Effector CD8-positive, alpha-beta T cell (primary cell): ENCODE results near the gene ZDHHC5.
"Not testable (repeated sequence)": the region's sequence is repeated elsewhere in the genome, so short reads cannot be mapped to it uniquely, and the experiment has no call there.

ENCODE experiments used
- DNase-seq: peaks from one replicate; lab custom pipeline; 2025; lab: John Stamatoyannopoulos, UW

Gene ZDHHC5

DNA sequence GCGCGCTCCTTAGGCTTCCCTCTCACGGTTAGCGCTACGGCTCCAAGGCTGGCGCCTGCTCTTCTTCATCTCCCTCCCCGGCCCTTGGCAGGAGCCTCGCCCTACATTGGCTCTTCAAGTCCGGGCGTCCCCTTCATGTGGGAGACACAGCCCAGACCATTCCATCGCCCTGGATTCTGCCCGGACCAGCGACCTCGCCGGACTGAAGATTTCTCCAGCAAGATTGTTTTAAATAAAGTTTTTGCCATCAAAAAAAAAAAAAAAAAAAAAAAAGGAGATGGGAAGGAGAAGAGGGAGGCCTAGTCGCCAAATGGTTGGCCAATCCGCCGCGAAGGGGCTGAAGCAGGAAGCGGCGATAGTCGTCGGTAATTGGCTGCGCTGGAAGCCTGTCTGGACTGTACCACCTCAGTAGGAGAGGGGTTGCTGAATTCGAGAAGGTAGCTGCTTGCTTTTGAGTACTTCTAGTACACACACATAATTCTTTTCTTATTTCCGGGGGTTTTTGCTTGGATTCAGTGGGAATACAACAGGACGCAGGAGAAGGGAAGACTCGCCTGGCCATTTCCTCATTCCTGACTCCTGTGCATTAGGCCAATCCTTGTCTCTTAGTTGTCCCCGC is 688 bp upstream of the ZDHHC5 start:
- peak; percentile 87 for DNase-seq

DNA sequence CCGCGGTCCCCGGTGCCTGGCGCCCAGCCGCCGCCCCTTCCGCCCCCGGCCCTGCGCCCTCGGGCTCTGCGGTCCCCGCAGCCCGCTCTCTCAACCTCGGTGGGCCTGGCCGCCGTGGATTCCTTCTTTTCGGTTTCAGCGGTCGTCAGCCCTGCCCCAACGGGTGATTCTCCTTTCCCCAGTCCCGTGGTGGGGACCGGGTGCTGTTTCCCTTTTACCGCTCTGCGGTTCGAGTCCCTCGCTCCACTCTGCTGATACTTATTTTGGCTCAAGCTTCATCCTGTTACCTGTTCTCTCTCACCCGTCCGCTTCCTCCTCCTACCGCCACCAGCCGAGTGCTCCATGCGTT is 494 bp downstream of the ZDHHC5 start:
- DNase-seq, result no peak

DNA sequence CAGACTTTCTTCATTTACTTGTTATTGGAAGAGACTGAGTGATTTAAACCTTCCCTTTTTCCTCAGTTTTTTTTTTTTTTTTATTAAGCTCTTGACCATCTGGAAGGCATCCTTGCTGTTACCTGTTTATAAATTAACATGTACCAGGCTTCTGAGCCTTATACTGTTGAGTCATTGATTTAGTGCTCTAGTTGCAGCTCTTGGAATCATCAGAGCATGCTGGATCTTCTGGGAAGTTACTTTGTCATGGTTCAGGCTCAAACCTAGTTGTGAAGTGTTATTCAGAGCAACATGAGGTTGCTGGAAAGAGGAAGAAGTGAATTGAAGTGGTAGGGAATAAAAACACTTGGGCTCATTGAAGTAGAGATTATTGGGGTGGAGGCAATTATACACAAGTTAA is 6.3 kb downstream of the ZDHHC5 start:
- no peak for DNase-seq

DNA sequence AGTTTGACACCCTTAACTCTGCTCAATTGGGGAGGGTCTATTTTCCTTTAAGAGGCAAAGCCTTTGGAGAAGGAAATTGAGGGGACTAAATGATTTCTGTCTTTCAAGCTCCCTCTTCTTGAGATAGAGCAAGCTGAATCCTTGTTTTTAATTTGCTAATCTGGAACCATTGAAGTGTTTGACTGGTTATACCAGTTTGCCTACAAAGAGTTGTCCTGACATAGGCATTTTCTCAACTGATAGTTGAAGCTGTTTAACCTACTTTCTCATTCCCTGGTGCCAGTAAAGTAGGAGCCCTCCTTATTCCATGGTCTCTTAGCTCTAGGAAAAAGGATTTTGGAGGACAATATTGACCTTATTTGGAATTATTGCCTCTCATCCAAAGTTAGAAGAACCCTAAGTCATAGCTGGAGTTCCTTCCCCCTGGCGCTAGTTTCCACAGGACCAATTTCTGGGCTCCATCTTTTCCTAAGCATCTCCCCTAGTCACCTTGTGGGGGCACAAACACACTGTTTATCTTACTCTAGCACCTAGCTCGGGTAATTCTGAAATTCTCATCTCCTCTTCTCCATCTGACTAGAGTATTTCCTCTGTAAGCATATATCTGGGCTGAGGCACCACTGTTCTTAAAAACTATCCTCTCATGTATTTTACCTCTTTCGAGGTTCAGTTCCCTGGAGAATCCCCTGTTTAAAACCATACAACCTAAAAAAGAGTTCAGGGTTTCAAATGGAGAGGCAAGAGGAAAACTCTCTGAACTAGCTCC is 7.4 kb downstream of the ZDHHC5 start:
- DNase-seq, result no peak

DNA sequence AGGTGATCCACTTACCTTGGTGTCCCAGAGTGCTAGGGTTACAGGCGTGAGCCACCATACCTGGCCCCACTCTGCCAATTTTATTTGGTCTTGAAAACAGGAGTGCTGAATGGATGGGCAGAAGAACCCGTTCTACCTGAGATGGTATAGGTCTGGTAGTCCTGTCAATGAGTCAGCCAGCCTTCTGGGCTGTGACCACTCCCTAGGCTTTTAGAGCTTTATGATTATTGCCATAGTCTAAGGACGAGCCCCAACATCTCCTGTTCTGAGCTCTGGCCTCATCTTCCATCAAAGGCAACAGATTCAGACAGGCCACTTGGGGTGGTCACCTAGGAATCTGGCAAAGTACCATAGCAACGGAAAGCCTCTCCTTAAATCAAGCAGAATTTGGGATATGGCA is 11.5 kb downstream of the ZDHHC5 start:
- no peak for DNase-seq

DNA sequence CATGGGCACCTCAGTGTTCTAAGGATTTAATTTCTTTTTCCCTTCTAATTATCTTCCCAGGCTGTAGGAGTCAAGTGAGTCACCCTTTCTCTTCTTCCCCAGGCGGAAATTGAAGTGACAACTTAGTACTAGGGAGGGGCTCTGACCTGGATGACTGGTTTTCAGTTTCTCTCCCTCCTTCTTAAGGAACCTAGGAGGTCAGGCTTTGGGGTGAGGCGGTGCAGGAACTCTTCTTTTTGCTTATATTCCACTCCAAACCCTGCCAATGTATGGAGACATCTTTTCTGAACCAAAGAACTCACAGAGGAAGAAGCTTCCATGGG is 12.6 kb downstream of the ZDHHC5 start:
- no peak for DNase-seq

DNA sequence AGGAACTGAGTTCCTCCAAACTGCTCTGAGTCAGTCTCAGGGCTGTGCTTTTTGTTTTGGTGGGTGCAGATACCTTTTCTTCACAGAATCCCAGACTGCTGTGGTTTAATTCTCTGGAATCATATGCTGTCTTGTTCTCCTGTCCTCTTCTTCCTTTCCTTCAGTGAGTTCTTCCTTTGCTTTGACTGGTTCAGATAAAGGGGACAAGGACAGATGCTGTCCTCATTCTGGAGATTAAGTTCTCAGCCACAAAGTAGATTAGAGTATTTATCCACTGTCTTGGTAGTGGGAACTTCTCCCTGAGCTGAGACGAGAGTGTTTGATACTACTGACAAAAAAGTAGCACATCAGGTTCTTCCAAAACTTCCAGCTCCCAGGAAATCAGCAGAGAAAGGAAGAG is 13.3 kb downstream of the ZDHHC5 start:
- no peak for DNase-seq

DNA sequence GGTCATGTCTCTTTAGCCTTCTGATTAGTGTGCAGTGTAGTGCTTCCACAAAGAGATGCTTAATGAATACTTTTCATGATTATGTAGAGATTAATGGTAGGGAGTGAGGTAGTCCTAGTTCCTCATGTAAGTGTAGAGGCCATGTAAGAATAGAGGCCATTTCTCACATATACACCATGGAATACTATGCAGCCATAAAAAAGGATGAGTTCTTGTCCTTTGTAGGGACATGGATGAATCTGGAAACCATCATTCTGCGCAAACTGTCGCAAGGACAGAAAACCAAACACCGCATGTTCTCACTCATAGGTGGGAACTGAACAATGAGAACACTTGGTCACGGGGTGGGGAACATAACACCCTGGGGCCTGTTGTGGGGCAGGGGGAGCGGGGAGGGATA is 22.6 kb downstream of the ZDHHC5 start:
- DNase-seq, result not testable (repeated sequence)

DNA sequence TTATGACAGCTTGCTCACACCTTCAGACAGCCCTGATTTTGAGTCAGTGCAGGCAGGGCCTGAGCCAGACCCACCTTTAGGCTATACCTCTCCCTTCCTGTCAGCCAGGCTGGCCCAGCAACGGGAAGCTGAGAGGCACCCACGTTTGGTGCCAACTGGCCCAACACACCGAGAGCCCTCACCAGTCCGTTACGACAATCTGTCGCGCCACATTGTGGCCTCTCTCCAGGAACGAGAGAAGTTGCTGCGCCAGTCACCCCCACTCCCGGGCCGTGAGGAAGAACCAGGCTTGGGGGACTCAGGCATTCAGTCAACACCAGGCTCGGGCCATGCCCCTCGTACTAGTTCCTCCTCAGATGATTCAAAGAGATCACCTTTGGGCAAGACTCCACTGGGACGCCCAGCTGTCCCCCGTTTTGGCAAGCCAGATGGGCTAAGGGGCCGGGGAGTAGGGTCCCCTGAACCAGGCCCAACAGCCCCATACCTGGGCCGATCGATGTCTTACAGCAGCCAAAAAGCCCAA is 31.0 kb downstream of the ZDHHC5 start:
- DNase-seq, result no peak

DNA sequence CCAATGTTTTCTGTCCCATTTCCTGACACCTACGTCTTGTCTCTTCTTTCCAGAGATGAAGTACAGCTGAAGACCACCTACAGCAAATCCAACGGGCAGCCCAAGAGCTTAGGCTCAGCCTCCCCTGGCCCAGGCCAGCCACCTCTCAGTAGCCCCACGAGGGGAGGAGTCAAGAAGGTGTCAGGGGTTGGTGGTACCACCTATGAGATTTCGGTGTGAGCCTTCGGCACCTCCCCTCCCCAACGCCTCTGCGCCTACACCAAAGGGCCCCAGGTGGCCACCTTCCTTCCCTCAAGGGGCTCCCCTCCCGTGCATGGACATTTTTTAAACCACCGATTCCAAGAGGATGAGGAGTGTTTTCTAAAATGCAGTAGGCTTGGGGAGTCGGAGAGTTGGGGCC is 31.9 kb downstream of the ZDHHC5 start:
- DNase-seq, result no peak

DNA sequence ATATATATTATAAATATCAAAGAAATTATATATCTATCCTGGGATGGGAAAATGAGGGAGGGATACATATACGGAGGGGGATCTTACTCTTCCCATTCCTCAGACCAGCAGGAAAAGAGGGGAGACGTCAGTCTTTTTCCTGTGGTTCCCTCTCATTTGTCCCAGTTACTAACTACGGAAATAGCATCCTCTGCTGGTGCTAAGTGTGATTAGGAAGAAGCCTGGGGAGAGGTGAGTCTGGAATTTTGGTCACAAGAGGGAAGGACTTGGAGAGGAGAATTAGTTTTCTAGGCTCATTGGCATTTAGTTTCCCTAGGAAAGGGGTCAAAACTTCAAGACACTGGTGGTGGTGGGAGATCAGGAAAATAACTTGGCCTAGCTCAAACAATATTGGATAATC is 32.5 kb downstream of the ZDHHC5 start:
- no peak for DNase-seq

DNA sequence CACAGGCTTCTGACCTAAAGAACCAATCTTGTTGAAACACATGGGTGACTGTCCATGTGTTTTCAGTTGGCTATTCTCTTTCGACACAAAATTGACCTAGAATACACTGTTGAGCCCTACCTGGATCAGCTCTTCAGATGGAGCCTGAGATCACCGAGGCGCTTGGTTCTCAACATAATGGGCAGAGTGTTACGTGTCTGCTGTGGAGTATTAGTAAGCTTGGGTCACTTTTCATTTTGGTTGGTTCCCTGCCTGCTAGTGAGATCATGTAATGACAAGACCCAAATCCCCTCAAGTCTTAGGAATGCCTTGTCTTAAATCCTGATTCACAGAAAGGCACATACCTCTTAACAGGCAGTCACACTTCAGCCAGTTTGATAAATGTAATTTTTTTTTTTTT is 35.4 kb downstream of the ZDHHC5 start:
- DNase-seq, result no peak

DNA sequence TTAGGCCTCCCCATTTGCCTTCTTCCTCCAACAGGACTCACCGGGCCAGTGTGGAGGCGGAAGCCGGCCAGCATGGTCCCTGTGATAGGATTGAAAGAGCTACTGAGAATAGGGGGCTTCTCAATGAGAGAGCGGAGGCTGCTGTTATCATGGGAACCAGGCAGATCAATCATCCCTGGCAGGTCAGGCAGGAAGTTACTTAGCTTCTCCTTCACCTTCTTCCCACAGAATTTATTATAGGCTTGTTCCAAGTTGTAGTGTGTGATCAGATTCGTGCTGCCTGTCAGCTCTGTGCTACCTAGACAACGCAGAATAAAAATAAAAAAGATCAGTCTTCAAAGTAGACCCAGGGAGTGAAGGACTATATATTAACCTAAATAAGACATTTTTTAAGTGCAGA is 37.0 kb downstream of the ZDHHC5 start:
- no peak for DNase-seq

DNA sequence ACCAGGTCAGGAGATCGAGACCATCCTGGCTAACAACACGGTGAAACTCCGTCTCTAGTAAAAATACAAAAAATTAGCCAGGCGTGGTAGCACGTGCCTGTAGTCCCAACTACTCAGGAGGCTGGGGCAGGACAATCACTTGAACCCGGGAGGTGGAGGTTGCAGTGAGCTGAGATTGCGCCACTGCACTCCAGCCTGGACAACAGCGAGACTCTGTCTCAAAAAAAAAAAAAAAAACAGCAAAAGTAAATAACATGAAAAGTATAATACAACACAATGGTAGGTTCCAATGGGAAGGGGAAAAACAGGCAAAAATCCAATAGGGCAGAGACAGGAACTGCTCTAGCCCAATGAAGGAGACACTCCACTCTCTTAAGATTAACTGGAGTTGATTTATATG is 37.5 kb downstream of the ZDHHC5 start:
- not testable (repeated sequence) for DNase-seq

DNA sequence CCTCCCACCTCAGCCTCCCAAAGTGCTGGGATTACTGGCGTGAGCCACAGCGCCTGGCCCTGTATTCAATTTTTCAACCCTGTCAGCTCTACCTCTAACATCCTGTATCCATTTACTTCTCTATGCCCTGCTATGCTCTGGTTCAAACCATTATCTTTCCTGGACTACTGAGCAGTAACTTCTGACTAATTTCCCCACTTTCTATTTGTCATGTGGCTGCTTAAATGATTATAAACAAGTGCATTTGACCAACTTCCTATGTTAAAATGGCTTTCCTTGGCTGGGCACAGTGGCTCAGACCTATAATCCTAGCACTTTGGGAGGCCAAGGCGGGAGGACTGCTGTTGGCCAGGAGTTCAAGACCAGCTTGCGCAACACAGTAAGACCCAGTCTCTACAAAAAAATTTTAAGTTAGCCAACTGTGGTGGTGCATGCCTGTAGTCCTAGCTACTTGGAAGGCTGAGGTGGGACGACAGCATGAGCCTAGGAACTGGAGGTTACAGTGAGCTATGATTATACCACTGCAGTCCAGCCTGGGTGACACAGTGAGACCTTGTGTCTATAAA is 42.0 kb downstream of the ZDHHC5 start:
- no peak for DNase-seq

DNA sequence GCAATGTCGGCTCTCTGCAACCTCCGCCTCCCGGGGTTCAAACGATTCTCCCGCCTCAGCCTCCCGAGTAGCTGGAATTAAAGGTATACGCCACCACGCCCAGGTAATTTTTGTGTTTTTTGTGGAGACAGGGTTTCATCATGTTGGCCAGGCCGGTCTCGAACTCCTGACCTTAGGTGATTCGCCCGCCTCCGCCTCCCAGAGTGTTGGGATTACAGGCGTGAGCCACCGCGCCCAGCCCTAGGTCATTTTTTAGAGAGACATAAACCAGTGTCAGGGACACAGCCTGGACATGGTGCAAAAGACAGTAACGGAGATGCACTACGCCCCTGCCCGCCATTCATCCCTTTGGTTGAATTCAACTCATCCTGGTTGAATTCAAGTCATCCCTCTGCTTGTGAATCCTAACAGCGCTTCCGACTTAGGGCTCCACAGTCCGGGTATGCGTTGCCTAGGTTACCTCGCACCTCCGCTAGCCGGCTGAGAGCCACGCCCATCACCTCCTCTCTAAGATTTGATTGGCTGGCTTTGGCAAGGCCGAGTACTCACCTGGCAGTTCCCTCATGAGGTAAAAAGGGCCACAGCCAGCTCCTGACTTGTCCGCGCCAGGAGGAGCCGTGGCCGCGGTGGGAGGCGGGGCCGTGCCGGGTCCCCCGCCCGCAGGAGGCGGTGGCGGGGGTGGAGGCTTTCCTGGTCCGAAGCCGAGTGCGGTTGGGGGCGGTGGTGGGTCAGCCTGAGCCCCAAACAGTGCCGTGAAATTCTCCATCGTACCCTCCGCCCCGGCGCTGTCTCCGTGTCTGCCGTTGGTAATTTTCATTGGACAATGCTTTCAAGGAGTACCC is 43.7 kb downstream of the ZDHHC5 start, which contains the start of gene MED19:
MED19 (minus strand) TSS at position 802 of the 842 bp plus-strand sequence; CDS start at position 766, 36 bp downstream.
- DNase-seq, result peak; percentile 67

DNA sequence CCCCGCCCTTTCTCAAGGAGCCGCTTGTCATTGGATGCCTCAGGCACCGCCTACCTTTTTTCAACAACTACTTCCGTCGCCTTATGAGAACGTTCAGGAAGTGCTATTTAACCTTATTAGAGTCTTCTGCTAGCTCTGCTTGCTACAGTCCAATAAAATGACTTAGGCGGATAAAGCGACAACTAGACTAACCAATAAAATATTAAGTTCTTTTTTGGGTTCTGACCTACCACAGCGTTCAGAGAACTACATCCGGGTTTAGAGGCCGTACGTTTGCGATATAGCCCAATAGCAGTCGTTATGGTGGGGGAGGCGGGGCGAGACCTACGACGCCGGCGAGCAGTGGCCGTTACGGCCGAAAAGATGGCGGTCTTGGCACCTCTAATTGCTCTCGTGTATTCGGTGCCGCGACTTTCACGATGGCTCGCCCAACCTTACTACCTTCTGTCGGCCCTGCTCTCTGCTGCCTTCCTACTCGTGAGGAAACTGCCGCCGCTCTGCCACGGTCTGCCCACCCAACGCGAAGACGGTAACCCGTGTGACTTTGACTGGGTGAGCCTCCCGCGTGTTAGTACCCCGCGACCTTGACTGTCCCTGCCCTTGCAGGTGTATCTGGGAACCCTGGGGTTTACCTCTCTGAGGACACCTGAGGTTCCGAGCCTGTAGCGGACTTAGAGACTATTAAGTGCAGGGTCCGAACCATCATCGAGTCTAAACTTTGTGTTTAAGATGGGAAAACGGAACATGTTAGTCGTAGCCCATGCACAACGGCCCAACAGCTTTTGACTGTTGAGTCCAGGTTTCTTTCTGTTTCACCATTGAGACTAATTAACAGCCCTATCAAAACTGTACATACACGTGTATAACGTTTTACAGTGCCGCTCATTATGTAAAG is 44.6 kb downstream of the ZDHHC5 start, which contains the start of gene TMX2:
TMX2 (plus strand) TSS at position 338 of the 895 bp plus-strand sequence; CDS start at position 364, 26 bp downstream.
- DNase-seq, result peak; percentile 82

DNA sequence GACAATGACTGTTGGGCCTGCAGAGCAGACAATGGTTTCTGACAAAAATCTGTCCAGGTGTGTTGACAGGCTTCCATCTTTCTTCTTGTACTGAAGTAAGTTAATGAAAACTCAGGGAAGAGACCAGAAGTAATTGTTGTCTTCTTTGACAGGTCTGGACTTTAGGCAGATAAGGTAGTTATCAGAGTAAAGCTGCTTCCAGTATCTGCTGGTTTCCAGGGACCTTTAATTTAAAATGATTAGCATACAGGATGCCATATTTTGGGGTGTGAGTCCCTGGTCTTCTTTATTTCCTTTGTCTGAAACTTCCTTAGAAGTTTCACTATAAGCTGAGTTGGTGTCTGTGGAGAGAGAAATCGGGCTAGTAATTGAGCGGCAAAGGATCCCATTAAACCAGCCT is 45.9 kb downstream of the ZDHHC5 start:
- no peak for DNase-seq

DNA sequence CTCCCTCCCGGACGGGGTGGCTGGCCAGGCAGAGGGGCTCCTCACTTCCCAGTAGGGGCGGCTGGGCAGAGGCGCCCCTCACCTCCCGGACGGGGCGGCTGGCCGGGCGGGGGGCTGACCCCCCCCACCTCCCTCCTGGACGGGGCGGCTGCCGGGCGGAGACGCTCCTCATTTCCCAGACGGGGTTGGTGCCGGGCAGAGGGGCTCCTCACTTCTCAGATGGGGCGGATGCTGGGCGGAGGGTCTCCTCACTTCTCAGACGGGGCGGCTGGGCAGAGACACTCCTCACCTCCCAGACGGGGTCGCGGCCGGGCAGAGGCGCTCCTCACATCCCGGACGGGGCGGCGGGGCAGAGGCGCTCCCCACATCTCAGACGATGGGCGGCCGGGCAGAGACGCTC is 48.8 kb downstream of the ZDHHC5 start:
- not testable (repeated sequence) for DNase-seq

DNA sequence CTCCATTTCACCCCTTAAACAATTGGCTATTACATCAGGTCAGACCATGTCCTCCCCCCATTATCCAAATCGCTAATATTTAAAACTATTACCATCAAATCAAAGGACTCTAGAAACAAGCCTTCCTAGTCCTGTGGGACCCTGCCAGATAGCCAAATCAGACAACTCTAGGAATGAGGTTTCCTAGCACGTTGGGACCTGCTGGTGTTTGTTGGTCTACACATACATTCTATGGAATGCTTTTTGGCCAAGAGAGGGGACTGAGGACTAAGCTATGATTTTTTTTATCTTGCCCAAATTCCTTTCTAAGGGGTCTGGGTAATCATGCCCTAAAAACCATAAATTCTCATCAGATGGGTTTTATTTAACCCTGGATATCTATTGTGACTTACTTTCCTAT is 59.3 kb downstream of the ZDHHC5 start:
- DNase-seq, result no peak

DNA sequence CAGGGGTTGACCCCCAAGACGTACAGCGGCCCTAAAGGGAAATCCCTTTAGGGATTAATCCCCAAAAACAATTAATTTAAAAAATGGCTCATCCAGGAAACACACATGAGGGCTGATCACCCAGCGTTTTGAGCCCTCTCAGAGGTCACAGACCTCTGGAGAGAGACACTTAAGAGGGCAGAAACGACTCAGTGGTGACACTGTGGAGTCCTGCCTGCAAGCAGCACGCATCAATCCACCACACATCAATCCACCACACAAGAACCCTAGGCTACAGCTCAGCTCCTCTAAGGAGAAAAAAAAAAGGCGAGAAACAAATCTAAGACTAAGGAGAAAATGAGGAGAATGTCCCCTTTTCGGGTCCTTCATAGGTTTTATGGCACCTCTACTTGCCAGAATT is 60.9 kb downstream of the ZDHHC5 start:
- DNase-seq, result no peak
